Measurements from ENCODE around the gene BSCL2. TPM values are rescaled to one million over a fixed set of nuclear protein-coding genes. Genes with fewer than 3 reads are reported as not detected.

Gene BSCL2
- total and polyA plus RNA-seq, 8 donors = 39.9 to 109 (median 49.5) TPM

- Histone ChIP-seq H3K27me3 (no peaks in the 10 kb centered on the region), H3K9me3 (no peaks in the 10 kb centered on the region), H3K4me3 (peak overlapping the region; percentile 86 to 90), H3K27ac (peak overlapping the region; percentile 89 to 94), H3K36me3 (peaks cover 0 to 34% of the 10 kb centered on the region in 2 donors), H3K4me1 (peaks cover 24 to 69% of the 10 kb centered on the region in 2 donors)
- TF ChIP-seq CTCF (IDR thresholded peaks at IDR 0.05) = no peak
- intact Hi-C loops (cut with DNase I) = no loop called here
- no peak for ATAC-seq
- DNase-seq = no peak
Measured at GRCh38 chr11:62666259-62666926, 40.8 kb downstream of the BSCL2 start.

- ATAC-seq (peak; percentile 53), DNase-seq (peak in 2 of 4 donors; percentile 53 to 83)
- intact Hi-C loops (cut with DNase I) = no loop called here
Measured at GRCh38 chr11:62665599-62666258, 41.5 kb downstream of the BSCL2 start.

GRCh38 chr11:62665075-62665598, 42.1 kb downstream of the BSCL2 start, which contains the start of the genes C11orf98 and CSKMT:
C11orf98 (minus strand) TSS chr11:62665210; CDS start chr11:62665169, 41 bp downstream.
CSKMT (plus strand) TSS chr11:62665312; CDS start chr11:62665880, 568 bp downstream.
- no peak for TF ChIP-seq CTCF (IDR thresholded peaks at IDR 0.05)
- H3K4me3 ChIP-seq = peak within 1 kb of the TSS; percentile 86 to 90
- ATAC-seq (peak; percentile 98), DNase-seq (peak; percentile 95 to 97 (median 96))
- peaks cover 14 to 58% of the 10 kb centered on the region in 2 donors for H3K4me1 ChIP-seq
- peaks cover 0 to 42% of the 10 kb centered on the region in 2 donors for H3K36me3 ChIP-seq
- intact Hi-C loops (cut with DNase I) = no loop called here
- peak within 1 kb of the TSS; percentile 89 to 94 for H3K27ac ChIP-seq
- no peaks in the 10 kb centered on the region for H3K9me3 ChIP-seq
- no peaks in the 10 kb centered on the region for H3K27me3 ChIP-seq

More at GRCh38 chr11:62665599-62666258, 41.5 kb downstream of the BSCL2 start:
- Histone ChIP-seq H3K27ac (peak overlapping the region; percentile 89 to 94), H3K4me3 (peak overlapping the region; percentile 86 to 90), H3K27me3 (no peaks in the 10 kb centered on the region), H3K36me3 (peaks cover 0 to 40% of the 10 kb centered on the region in 2 donors), H3K4me1 (peaks cover 20 to 64% of the 10 kb centered on the region in 2 donors), H3K9me3 (no peaks in the 10 kb centered on the region)
- no peak for TF ChIP-seq CTCF (IDR thresholded peaks at IDR 0.05)

- Histone ChIP-seq H3K27ac (peak overlapping the region; percentile 89 to 94), H3K9me3 (no peaks in the 10 kb centered on the region), H3K4me3 (peak overlapping the region; percentile 86 to 90), H3K36me3 (peaks cover 0 to 42% of the 10 kb centered on the region in 2 donors), H3K27me3 (no peaks in the 10 kb centered on the region), H3K4me1 (peaks cover 14 to 52% of the 10 kb centered on the region in 2 donors)
- intact Hi-C loops (cut with DNase I) = no loop called here
- no peak for TF ChIP-seq CTCF (IDR thresholded peaks at IDR 0.05)
- peak; percentile 59 for ATAC-seq
- DNase-seq = peak in 3 of 4 donors; percentile 28 to 60 (median 56)
Measured at GRCh38 chr11:62664405-62665074, 42.7 kb downstream of the BSCL2 start.
